Stomach (tissue), 9 donors: ENCODE results near the gene AFAP1. TPM values are rescaled to one million over a fixed set of nuclear protein-coding genes. Genes with fewer than 3 reads are reported as not detected.

Source experiments
- DNase-seq, 2 donors: peaks; one replicate each; pipeline versions ENCODE4 v3.0.0 to v3.0.0-alpha.2; 2013 to 2019
- H3K27ac ChIP-seq, 5 donors: fragments of 200-600 bp in 4 of 5; sonication (generic) in 4 of 5; one replicate each; pipeline ENCODE4 v1.5.1; 2013 to 2019; ENCODE audit warnings: mild to moderate bottlenecking in 1 of 5, moderate library complexity in 1 of 5
- H3K27me3 ChIP-seq, 3 donors: fragments of 200-600 bp; sonication (generic); one replicate each; pipeline ENCODE4 v1.5.1; 2017 to 2019; ENCODE audit warnings: mixed run types in 1 of 3
- H3K36me3 ChIP-seq, 4 donors: fragments of 200-600 bp; sonication (generic); 1 replicate in 3 of 4; 2 replicates in 1 of 4; pipeline ENCODE4 v1.5.1; 2016 to 2019
- H3K4me1 ChIP-seq, 4 donors: fragments of 200-600 bp; sonication (generic); one replicate each; pipeline ENCODE4 v1.5.1; 2016 to 2019
- H3K4me3 ChIP-seq, 4 donors: fragments of 200-600 bp; sonication (generic) in 3 of 4; one replicate each; pipeline ENCODE4 v1.5.1; 2016 to 2019; ENCODE audit warnings: mild to moderate bottlenecking in 1 of 4
- H3K9me3 ChIP-seq, 4 donors: fragments of 200-600 bp; sonication (generic); one replicate each; pipeline ENCODE4 v1.5.1; 2016 to 2019
- EP300 ChIP-seq: sonication (generic); formaldehyde crosslinking; IDR thresholded peaks from one replicate; pipeline ENCODE4 v1.6.1; 2017; ENCODE audit warnings: antibody characterized with exemption
- POLR2A ChIP-seq, 4 donors: fragments of 450-650 bp; IDR thresholded peaks; one replicate each; pipeline ENCODE4 v1.6.1; 2016; ENCODE audit warnings: antibody characterized with exemption in 4 of 4, control low read depth in 2 of 4, mild to moderate bottlenecking in 1 of 4, moderate library complexity in 1 of 4
- POLR2AphosphoS5 ChIP-seq, 3 donors: sonication (generic); formaldehyde crosslinking; IDR thresholded peaks; one replicate each; pipeline ENCODE4 v1.6.1; 2016; ENCODE audit warnings: antibody characterized with exemption in 3 of 3
- WGBS, 5 donors: extraction: QIAGEN DNeasy Blood & Tissue Kit in 3 of 5; methylation state at CpG; one replicate each; pipeline versions ENCODE4 v1.1.5 to v1.1.7; 2013 to 2018; 5-methylcytosine and 5-hydroxymethylcytosine counted together
- intact Hi-C: fragments of 100-400 bp; cut with DNase I; formaldehyde crosslinking; loops from one replicate; pipeline ENCODE4 v1.15.1; 2023; ENCODE audit warnings: low total_unique reads
- polyA plus RNA-seq, 3 donors: library from polyadenylated mRNA; stranded (reverse); fragments of 200-250 nt; gene quantifications; one replicate each; pipeline ENCODE4 v1.2.3, GENCODE V29; 2013
- total RNA-seq, 5 donors: library from RNA; depleted of rRNA; stranded (reverse); fragments of >200 nt; gene quantifications; one replicate each; pipeline versions ENCODE4 v1.1.0 to v1.2.3, GENCODE V29; 2014 to 2016
- TF ChIP-seq, protein P1 (sequence below), 7 experiments: fragments of 450-650 bp in 4 of 7; fragments of 200-600 bp in 3 of 7; sonication (generic) in 3 of 7; IDR thresholded peaks; one replicate each; pipeline ENCODE4 v1.5.1; 2016 to 2019; ENCODE audit warnings: antibody characterized with exemption in 7 of 7, control low read depth in 2 of 7, mild to moderate bottlenecking in 1 of 7
- donor health status: healthy with polysubstance abuse.
- donor health status: Bipolar disorder and iron deficiency.
- donor health status: healthy.

Gene AFAP1
- total and polyA plus RNA-seq, 8 donors, result 4.1 to 88.9 (median 12.8) TPM

DNA sequence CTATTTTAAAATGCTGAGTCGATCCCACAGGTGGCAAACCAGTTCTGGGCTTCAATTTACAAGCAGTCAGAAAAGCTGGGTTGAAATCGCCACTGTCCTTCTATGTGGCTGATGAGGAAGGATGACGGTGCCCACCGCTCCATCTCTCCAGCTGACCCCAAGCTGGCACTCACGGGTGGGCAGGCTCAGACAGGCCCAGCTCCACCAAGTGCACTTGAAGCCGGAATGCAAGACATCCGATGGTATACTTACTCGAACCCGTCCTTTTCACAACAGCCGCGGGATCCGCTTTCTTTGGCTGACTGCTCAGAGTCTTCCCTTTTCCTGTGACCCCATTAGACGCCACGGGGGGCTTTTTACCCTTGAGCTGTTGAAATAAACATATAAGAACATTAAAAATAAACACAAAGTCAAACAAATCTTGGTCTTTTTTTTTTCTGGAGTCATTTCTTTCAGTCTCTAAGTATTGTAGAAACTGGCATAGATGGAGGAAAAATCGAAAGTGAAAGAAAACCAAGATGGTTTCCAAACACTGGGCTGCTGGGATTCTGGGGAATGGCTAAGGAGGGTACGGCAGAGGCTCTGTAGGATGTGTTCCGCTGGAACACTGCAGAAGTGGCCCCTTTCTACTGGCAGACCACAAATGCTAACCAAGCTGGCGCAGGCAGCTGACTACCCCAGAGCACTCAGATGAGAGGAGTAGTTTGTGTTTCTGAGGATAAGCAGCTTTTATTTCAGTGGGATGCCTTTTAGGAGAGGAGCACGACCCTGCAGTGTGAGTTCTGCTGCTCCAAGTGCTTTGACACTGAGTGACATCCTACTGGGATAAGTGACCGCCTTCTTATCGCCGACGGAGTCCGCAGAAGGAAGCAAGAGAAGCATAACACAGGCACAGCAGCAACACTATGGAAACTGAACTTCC, 160.9 kb downstream of the AFAP1 start:
- TF ChIP-seq EP300 (no peak), POLR2AphosphoS5 (IDR thresholded peaks at IDR 0.05) (no peak), POLR2A (IDR thresholded peaks at IDR 0.05) (no peak)
- TF ChIP-seq, protein P1, sequence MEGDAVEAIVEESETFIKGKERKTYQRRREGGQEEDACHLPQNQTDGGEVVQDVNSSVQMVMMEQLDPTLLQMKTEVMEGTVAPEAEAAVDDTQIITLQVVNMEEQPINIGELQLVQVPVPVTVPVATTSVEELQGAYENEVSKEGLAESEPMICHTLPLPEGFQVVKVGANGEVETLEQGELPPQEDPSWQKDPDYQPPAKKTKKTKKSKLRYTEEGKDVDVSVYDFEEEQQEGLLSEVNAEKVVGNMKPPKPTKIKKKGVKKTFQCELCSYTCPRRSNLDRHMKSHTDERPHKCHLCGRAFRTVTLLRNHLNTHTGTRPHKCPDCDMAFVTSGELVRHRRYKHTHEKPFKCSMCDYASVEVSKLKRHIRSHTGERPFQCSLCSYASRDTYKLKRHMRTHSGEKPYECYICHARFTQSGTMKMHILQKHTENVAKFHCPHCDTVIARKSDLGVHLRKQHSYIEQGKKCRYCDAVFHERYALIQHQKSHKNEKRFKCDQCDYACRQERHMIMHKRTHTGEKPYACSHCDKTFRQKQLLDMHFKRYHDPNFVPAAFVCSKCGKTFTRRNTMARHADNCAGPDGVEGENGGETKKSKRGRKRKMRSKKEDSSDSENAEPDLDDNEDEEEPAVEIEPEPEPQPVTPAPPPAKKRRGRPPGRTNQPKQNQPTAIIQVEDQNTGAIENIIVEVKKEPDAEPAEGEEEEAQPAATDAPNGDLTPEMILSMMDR (IDR thresholded peaks at IDR 0.05), result no peak
- Histone ChIP-seq H3K36me3 (peaks cover 19 to 66% (median 49%) of the 10 kb centered on the region in 4 donors), H3K27ac (peak overlapping the region; percentile 5 to 78 (median 67)), H3K9me3 (no peaks in the 10 kb centered on the region), H3K27me3 (no peaks in the 10 kb centered on the region), H3K4me3 (peak overlapping the region in 3 of 4 donors; percentile 15 to 18 (median 17)), H3K4me1 (peaks cover 7 to 46% (median 24%) of the 10 kb centered on the region in 4 donors)
- peak in 1 of 2 donors; percentile 32 for DNase-seq
- intact Hi-C loops, result no loop called here
- WGBS, 5 donors, result 71 to 83% (median 79%) methylated on average over 24 of the region's 24 CpGs

DNA sequence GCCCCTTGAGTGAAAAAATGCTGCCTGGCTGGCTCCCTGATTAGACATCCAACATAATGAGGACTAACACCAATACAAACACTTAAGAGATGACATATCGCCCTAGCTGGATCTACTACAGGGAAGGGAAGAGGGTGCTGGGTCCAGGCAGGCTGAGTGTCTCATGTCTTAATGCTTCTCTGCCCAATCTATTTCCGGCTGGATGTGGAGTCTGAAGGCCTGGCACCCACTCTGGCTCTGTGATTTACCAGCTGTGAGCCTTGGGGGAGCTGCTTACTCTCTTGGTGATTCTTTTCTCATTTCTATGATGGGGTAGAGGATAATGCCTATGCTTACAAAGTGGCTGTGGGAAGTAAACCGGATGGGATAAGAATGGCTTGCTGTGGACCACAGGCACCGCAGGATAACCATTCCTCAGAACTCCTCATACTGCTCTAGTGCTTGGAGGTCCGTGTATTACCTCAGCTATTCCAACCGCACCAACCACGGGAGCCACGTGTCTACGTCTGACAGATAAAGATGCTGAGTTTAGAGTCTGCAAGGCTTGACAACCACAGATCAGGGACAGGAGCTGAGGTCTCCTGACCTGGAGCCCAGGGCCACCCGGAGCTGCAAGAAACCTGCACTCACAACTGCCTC, 161.7 kb downstream of the AFAP1 start:
- peaks cover 7 to 48% (median 27%) of the 10 kb centered on the region in 4 donors for H3K4me1 ChIP-seq

DNA sequence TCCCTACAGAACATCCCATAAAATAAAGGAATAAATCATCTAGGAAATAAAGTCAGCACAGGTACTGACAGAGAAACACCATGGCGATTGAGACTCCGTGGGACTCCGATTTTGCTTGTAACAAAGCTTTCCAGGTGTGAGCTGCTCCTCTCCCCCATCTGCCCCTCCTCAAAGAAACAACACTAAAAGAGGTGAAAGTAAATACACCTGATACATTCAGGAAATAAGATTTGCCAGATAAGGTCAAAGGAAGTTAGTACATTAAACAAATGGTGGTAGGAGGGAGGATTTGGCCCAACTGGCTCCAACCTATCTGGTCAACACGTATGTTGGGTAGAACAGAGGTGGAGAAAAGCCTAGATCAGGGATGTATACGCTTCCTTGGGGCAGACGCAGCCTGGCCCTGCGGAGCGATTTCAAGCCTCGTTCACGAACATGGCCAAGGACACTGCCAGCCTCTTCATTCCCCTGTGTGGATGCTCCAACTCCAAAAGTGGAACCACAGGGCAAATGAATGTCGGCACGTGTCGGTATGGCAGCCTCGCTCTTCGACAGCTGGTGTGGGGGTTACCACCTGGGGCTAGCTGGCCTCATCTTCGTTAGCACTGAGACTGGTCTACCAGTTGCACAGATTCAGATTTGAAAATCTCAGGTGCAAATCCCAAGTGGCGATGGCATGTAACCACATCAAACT, 162.5 kb downstream of the AFAP1 start:
- intact Hi-C loops, result no loop called here
- peaks cover 6 to 48% (median 26%) of the 10 kb centered on the region in 4 donors for H3K4me1 ChIP-seq
- H3K27me3 ChIP-seq, result no peaks in the 10 kb centered on the region
- no peaks in the 10 kb centered on the region for H3K9me3 ChIP-seq
- H3K27ac ChIP-seq, result no peak overlapping the region
- no peak for DNase-seq
- WGBS, 5 donors, result 85 to 93% (median 87%) methylated on average over 16 to 17 of the region's 17 CpGs
- TF ChIP-seq POLR2AphosphoS5 (IDR thresholded peaks at IDR 0.05), result no peak
- TF ChIP-seq POLR2A (IDR thresholded peaks at IDR 0.05), result no peak
- no peak for TF ChIP-seq EP300
- TF ChIP-seq, protein P1 (IDR thresholded peaks at IDR 0.05), result no peak
- peaks cover 20 to 78% (median 59%) of the 10 kb centered on the region in 4 donors for H3K36me3 ChIP-seq
- H3K4me3 ChIP-seq, result no peak overlapping the region

More for the DNA sequence above, 161.7 kb downstream of the AFAP1 start:
- Histone ChIP-seq H3K9me3 (no peaks in the 10 kb centered on the region), H3K4me3 (peak overlapping the region in 2 of 4 donors; percentile 17 to 18), H3K27ac (peak overlapping the region in 2 of 5 donors; percentile 70 to 78), H3K36me3 (peaks cover 20 to 70% (median 51%) of the 10 kb centered on the region in 4 donors), H3K27me3 (no peaks in the 10 kb centered on the region)
- 70 to 96% (median 93%) methylated on average over 10 of the region's 10 CpGs for WGBS, 5 donors
- TF ChIP-seq POLR2A (IDR thresholded peaks at IDR 0.05) (no peak), POLR2AphosphoS5 (IDR thresholded peaks at IDR 0.05) (no peak), EP300 (no peak)
- TF ChIP-seq, protein P1 (IDR thresholded peaks at IDR 0.05), result no peak
- intact Hi-C loops, result no loop called here
- DNase-seq, result no peak

DNA sequence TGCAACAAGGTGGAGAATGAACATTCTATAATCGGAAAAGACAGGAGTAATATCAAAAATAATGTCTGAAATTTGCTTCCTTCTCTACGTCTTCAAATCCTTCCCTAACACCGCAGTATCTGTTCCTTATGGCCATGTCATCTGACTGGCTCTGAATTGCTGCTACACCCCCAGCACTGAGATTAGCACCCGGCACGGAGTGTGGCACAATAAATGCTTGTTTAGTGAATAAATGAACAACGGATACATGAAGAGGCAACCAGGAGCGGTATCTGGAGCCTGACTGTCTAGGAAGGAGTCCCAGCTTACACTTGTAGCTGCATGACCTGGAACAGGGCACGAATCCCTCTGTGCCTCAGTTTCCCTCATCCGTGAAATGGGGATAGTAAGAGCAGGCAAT, 164.3 kb downstream of the AFAP1 start:
- Histone ChIP-seq H3K4me3 (no peak overlapping the region), H3K27me3 (no peaks in the 10 kb centered on the region), H3K27ac (no peak overlapping the region), H3K36me3 (peaks cover 20 to 79% (median 72%) of the 10 kb centered on the region in 4 donors), H3K4me1 (peaks cover 0 to 39% (median 19%) of the 10 kb centered on the region in 4 donors), H3K9me3 (no peaks in the 10 kb centered on the region)
- intact Hi-C loops, result no loop called here
- WGBS, 5 donors, result 89 to 94% (median 90%) methylated on average over 9 of the region's 9 CpGs
- DNase-seq, result no peak
- TF ChIP-seq POLR2A (IDR thresholded peaks at IDR 0.05), result no peak
